DOHH2 (cell line): ENCODE measurements around the gene MGLL.

Experiments
- CTCF ChIP-seq: fragments of 200-600 bp; sonication (generic); IDR thresholded peaks from one replicate; pipeline ENCODE4 v1.5.1; 2014; ENCODE audit warnings: antibody characterized with exemption, mild to moderate bottlenecking, low read depth, low read length; ENCODE audit not compliant: poor library complexity, severe bottlenecking
- EZH2phosphoT487 ChIP-seq: fragments of 200-600 bp; sonication (generic); IDR thresholded peaks from 2 replicates; pipeline ENCODE4 v1.6.1; 2017; ENCODE audit warnings: borderline replicate concordance, mild to moderate bottlenecking, antibody characterized with exemption, low read length, moderate library complexity, mixed read lengths

- TF ChIP-seq CTCF (no peak), EZH2phosphoT487 (no peak)
Observed at GRCh38 chr3:127701280-127701911, 120.9 kb downstream of the MGLL start.
